GM18520 (cell line): ENCODE data around the gene MAP7.
"Not testable (repeated sequence)": the region's sequence is repeated elsewhere in the genome, so short reads cannot be mapped to it uniquely, and the experiment has no call there.

ENCODE experiments used
- ATAC-seq: cut with Tn5 transposase; IDR thresholded peaks from one replicate; pipeline ENCODE4 v1.9.1; 2021; ENCODE audit not compliant: unreplicated experiment

Gene MAP7

GRCh38 chr6:136508725-136509392, 41.4 kb downstream of the MAP7 start:
- no peak for ATAC-seq

GRCh38 chr6:136506124-136506799, 44.0 kb downstream of the MAP7 start:
- no peak for ATAC-seq

- no peak for ATAC-seq
Measured at GRCh38 chr6:136503303-136504029, 46.8 kb downstream of the MAP7 start.

GRCh38 chr6:136502786-136503185, 47.4 kb downstream of the MAP7 start:
- ATAC-seq = no peak

- no peak for ATAC-seq
Measured at GRCh38 chr6:136501514-136501913, 48.7 kb downstream of the MAP7 start.

GRCh38 chr6:136501096-136501495, 49.1 kb downstream of the MAP7 start:
- ATAC-seq = no peak

GRCh38 chr6:136500414-136500813, 49.8 kb downstream of the MAP7 start:
- ATAC-seq = no peak

GRCh38 chr6:136499370-136499769, 50.9 kb downstream of the MAP7 start:
- ATAC-seq = no peak

GRCh38 chr6:136496449-136496848, 53.8 kb downstream of the MAP7 start:
- ATAC-seq = not testable (repeated sequence)

- no peak for ATAC-seq
Measured at GRCh38 chr6:136494710-136495109, 55.5 kb downstream of the MAP7 start.

GRCh38 chr6:136494059-136494458, 56.2 kb downstream of the MAP7 start:
- ATAC-seq = no peak

GRCh38 chr6:136492409-136492808, 57.8 kb downstream of the MAP7 start:
- ATAC-seq = no peak

GRCh38 chr6:136491754-136492153, 58.5 kb downstream of the MAP7 start:
- no peak for ATAC-seq

GRCh38 chr6:136491251-136491650, 59.0 kb downstream of the MAP7 start:
- no peak for ATAC-seq

- not testable (repeated sequence) for ATAC-seq
Measured at GRCh38 chr6:136489689-136490033, 60.6 kb downstream of the MAP7 start.

GRCh38 chr6:136487759-136488425, 62.3 kb downstream of the MAP7 start:
- no peak for ATAC-seq

GRCh38 chr6:136486357-136486756, 63.9 kb downstream of the MAP7 start:
- ATAC-seq = no peak

- ATAC-seq = no peak
Measured at GRCh38 chr6:136483906-136484305, 66.3 kb downstream of the MAP7 start.

GRCh38 chr6:136483005-136483404, 67.2 kb downstream of the MAP7 start:
- not testable (repeated sequence) for ATAC-seq

- ATAC-seq = no peak
Measured at GRCh38 chr6:136477548-136477947, 72.7 kb downstream of the MAP7 start.

- ATAC-seq = no peak
Measured at GRCh38 chr6:136475686-136476085, 74.5 kb downstream of the MAP7 start.

GRCh38 chr6:136474241-136474640, 76.0 kb downstream of the MAP7 start:
- ATAC-seq = no peak
